HL-60 (cell line): ENCODE measurements around the gene CANT1.
"Not testable (repeated sequence)": the region's sequence is repeated elsewhere in the genome, so short reads cannot be mapped to it uniquely, and the experiment has no call there.

Experiments
- REST ChIP-seq: IDR thresholded peaks from 2 replicates; pipeline ENCODE4 v1.6.1; 2012; ENCODE audit warnings: low read depth; ENCODE audit not compliant: insufficient replicate concordance
- TF ChIP-seq, protein P1 (sequence below): IDR thresholded peaks from one replicate; pipeline ENCODE4 v1.5.1; 2011; ENCODE audit warnings: low read length, control low read depth, inconsistent platforms; ENCODE audit not compliant: insufficient read depth

- TF ChIP-seq, protein P1, sequence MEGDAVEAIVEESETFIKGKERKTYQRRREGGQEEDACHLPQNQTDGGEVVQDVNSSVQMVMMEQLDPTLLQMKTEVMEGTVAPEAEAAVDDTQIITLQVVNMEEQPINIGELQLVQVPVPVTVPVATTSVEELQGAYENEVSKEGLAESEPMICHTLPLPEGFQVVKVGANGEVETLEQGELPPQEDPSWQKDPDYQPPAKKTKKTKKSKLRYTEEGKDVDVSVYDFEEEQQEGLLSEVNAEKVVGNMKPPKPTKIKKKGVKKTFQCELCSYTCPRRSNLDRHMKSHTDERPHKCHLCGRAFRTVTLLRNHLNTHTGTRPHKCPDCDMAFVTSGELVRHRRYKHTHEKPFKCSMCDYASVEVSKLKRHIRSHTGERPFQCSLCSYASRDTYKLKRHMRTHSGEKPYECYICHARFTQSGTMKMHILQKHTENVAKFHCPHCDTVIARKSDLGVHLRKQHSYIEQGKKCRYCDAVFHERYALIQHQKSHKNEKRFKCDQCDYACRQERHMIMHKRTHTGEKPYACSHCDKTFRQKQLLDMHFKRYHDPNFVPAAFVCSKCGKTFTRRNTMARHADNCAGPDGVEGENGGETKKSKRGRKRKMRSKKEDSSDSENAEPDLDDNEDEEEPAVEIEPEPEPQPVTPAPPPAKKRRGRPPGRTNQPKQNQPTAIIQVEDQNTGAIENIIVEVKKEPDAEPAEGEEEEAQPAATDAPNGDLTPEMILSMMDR, result not testable (repeated sequence)
- not testable (repeated sequence) for TF ChIP-seq REST
Observed at GRCh38 chr17:79021929-79022328, 12.4 kb upstream of the CANT1 start.
